HL-60/S4 treated with retinoic acid at 250 ng/mL for 4 days and 3 days (cell line): ENCODE data around the gene ASGR1.

Experiments used
- in situ Hi-C: fragments of 300-500 bp; cut with MboI; formaldehyde crosslinking; loops from 2 replicates; pipeline ENCODE4 v1.7.0; 2022; ENCODE audit warnings: low sequenced_read_pairs

Gene ASGR1, protein sequence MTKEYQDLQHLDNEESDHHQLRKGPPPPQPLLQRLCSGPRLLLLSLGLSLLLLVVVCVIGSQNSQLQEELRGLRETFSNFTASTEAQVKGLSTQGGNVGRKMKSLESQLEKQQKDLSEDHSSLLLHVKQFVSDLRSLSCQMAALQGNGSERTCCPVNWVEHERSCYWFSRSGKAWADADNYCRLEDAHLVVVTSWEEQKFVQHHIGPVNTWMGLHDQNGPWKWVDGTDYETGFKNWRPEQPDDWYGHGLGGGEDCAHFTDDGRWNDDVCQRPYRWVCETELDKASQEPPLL

DNA sequence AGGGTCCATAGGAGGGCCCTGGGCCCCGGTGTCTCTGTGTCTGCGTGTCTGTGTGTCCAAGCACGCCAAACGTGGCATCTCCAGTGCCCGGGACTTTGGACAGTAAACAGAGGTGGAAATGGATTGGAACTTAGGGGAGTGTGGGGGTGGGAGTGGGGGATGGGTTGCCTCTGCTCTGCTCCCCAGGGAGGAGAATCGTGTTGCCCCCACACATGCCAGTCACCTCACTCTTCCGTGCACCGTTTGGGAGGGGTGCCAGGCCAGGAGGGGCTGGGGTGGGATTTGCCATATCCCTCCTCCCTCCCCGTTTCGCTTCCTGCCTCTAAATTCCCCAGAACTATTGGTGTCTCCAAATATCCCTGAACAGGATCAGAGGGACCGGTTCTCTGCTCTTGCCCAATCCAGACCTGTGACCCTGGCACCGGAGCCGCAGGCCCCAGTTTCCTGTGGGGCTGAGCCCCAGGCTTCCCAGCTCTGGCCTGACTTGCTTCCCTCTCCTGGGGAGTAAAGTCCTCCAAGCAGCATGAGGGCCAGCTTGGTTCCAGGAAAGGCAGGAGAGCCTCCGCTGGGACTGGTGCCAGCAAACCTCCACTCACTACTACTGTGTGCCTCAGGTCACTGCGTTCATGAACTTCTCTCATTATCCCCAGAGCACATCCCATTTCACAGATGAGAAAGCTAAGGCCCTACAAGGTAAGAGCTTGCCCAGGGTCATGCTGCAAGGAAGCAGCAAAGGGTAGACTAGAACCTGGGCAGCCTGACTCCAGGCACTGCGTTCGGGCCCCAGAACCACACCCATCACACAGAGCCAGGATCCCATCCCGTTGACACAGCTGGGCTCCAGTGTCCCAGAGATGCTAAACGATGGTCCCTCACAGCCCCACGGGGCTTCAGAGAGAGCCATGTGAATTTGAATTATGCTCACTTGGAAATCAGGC is at the start of gene ASGR1:
ASGR1 (minus strand) TSS at position 54 of the 938 bp plus-strand sequence. CDS start 807 bp downstream, outside the sequence.
- in situ Hi-C loops = no loop called here

DNA sequence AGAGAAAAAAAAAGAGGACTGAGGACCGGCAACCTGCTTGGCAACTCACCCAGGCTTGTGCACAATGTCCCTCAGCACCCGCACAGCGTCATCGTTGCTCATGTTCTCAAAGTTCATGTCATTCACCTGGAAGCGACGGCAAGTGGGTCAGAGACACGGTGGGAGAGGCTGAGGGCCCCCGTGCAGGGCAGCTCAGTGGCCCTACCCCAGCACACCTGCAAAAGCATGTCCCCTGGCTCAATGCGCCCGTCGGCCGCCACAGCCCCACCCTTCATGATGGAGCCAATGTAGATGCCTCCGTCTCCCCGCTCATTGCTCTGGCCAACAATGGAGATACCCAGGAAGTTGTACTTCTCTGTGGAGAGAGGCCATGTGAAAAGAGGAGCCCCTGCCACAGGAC is 49.8 kb upstream of the ASGR1 start:
- in situ Hi-C loops = no loop called here

GRCh38 chr17:7226721-7227710 is 47.8 kb upstream of the ASGR1 start:
- in situ Hi-C loops = no loop called here

- in situ Hi-C loops = no loop called here
Observed at GRCh38 chr17:7225711-7226331, 46.7 kb upstream of the ASGR1 start.

GRCh38 chr17:7224661-7225111 is 45.5 kb upstream of the ASGR1 start:
- in situ Hi-C loops = no loop called here

- in situ Hi-C loops = no loop called here
Observed at GRCh38 chr17:7224110-7224509, 44.9 kb upstream of the ASGR1 start.

DNA sequence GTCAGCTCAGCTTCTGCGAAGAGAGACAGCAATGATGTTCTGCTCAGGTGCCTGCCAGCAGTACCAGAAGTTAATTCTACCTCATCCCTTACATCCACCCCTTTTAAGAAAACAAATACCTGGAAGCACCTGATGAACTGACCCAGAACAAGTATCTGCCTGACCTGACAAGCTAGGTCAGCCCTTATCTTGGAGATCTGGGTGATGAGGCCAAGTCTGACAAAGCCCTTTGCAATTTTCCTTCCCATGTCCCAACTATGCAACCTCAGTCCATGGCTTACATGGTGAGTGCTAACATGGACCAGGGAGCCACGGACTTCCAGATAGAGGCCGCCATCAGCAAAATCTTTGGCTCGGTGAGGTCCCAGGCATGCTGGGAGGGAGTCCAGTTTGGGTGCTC is 44.2 kb upstream of the ASGR1 start:
- in situ Hi-C loops = no loop called here

DNA sequence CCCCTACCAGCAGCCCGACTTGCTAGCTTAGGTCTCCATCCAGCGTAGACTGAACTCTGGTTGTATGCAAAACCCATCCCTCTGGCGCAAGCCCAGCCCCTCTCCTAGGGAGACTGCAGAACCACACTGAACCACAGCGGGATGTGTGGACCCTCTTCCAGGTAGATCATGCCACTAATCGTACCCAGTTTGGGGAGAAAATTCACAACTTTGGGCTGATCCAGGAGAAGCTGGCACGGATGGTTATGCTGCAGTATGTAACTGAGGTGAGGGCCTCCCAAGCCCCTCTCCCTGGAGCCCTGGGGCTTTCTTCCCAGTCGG is 43.8 kb upstream of the ASGR1 start:
- in situ Hi-C loops = no loop called here

DNA sequence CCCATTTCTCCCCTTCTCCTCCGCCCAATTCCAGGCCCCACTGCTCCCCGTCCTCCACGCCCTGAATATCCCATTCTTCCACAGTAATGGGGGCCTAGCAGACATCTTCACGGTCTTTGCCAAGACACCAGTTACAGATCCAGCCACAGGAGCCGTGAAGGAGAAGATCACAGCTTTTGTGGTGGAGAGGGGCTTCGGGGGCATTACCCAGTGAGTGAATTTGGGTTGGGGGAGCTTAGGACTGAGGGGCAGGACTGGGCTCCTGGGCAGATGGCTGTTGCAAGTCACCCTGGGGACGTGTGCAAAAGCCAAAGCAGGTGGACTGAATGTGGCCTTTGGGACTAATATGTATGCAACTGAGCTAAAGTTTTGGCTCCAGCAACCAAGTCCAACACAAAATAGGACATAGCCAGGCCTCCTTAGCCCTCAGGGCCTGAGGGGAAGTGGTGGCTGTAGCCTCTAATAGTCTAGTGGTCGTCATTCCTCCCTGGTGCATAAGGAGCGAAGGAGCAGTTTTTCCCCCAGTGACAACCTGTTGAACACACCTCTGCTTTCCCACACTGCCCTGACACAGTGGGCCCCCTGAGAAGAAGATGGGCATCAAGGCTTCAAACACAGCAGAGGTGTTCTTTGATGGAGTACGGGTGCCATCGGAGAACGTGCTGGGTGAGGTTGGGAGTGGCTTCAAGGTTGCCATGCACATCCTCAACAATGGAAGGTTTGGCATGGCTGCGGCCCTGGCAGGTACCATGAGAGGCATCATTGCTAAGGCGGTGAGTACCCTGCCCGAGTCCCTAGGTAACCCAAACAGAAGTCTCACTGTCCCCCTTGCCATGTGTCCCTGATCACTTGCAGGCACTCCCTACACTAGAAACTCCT is 43.2 kb upstream of the ASGR1 start:
- in situ Hi-C loops = no loop called here

- in situ Hi-C loops = no loop called here
Observed at GRCh38 chr17:7221278-7222092, 42.3 kb upstream of the ASGR1 start.

DNA sequence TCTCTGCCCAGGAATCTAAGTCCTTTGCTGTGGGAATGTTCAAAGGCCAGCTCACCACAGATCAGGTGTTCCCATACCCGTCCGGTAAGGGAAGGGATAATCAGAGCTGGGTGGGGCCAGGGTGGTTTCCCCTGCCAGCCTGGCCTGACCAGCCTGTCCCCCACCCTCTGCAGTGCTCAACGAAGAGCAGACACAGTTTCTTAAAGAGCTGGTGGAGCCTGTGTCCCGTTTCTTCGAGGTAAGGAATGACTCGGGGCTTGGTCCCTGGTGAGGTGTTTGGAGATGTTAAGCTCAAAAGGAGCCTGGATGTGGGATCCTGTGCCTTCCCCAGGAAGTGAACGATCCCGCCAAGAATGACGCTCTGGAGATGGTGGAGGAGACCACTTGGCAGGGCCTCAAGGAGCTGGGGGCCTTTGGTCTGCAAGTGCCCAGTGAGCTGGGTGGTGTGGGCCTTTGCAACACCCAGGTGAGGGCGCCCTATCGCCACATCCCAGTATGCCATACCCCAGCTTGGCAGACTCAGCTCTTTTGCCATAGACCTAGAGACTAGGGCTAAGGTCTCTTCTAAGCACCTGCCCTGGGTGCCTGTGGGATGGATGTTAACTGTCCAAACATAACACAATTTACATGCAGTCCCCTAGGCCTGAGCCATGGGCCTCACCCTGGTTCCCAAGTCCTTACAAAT is 41.6 kb upstream of the ASGR1 start:
- in situ Hi-C loops = no loop called here

GRCh38 chr17:7219812-7220592 is 40.8 kb upstream of the ASGR1 start, which contains the start of the genes ACADVL and DLG4:
Gene ACADVL (plus strand): TSS chr17:7219938. CDS start chr17:7219985, 47 bp downstream.
Gene DLG4 (minus strand): TSS chr17:7219836.
- in situ Hi-C loops = no loop called here

GRCh38 chr17:7219229-7219811 is 40.1 kb upstream of the ASGR1 start:
- in situ Hi-C loops = no loop called here

DNA sequence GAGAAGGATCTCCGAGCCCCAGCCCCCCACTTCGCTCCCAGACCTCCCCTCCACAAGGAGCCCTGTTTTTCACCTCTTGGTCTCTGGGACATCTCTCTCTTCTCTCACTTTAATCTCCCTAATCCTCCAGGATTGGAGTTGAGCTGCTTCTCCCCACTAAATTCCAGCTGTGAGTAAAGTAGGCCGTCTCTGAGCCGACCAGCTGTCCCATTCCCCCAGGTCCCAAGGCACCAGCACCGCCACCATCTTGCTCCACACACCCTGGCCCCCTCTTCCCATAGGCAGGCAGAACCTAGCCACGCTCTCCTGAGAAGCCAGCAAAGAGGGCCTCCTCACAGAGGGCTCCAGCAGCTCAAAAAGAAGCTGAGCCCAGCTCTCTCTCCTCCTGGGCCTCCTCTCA is 39.6 kb upstream of the ASGR1 start:
- in situ Hi-C loops = no loop called here

- in situ Hi-C loops = no loop called here
Observed at GRCh38 chr17:7218166-7218565, 39.0 kb upstream of the ASGR1 start.

- in situ Hi-C loops = no loop called here
Observed at GRCh38 chr17:7217113-7217987, 38.2 kb upstream of the ASGR1 start.
